SK-MEL-5 (cell line): ENCODE results near the gene PRKAG2. TPM values are rescaled to one million over a fixed set of nuclear protein-coding genes. Genes with fewer than 3 reads are reported as not detected.
"Not testable (repeated sequence)": the region's sequence is repeated elsewhere in the genome, so short reads cannot be mapped to it uniquely, and the experiment has no call there.

ENCODE experiments used
- DNase-seq: peaks from one replicate; pipeline ENCODE4 v3.0.0-alpha.2; 2016; ENCODE audit warnings: low read depth, low spot score
- in situ Hi-C: cut with HindIII; loops from 2 replicates; pipeline ENCODE4 v1.10.0; 2016; ENCODE audit warnings: low sequenced_read_pairs, high pct_unique_total_duplicates, low pct_unique_long_range_greater_than_20kb
- total RNA-seq: library from RNA; depleted of rRNA; stranded (reverse); fragments of >200 nt; shearing (Covaris generic); gene quantifications from 2 replicates; pipeline ENCODE4 v1.2.3, GENCODE V29; 2014

PRKAG2 gene
- total RNA-seq, 1 experiment from 2014 or later, result 8.8 TPM

DNA sequence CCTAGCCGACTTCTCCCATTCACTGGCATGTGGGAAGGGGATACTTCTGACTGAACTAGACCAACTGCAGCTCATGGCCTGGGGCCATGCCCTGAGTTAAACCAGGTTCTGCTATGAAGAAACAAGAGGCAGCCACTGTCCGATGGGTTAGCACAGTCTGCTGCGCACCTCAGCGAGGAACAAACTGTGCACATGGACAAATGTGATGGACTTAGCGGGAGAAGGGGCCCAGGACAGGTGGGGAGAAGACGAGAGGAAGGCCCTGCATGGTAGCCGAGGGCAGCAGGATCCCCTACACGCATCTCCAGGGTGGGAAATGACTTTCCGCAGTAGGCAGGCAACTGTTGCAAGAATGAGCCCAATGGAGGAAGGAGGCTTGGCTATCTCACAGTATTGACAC, 115.0 kb downstream of the PRKAG2 start:
- no peak for DNase-seq
- in situ Hi-C loops, result no loop called here

DNA sequence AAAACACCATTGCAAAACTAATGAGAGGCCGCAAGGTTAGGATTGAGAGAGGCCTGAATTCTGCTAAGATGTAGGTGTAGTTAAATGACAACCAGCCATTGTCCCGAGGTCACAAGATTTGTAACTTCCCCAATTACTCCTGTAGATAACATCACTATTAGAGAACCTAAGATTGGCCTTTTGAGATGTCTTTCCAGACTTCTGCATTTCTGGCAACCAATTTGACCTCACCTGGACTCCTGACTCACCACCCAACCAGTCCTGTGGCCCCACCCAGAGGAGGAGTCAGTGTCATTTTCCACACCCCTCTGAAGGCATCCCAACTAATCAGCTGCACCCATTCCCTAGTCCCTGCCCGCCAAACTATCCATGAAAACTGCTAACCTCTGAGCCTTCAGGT, 115.7 kb downstream of the PRKAG2 start:
- in situ Hi-C loops, result no loop called here
- DNase-seq, result no peak

DNA sequence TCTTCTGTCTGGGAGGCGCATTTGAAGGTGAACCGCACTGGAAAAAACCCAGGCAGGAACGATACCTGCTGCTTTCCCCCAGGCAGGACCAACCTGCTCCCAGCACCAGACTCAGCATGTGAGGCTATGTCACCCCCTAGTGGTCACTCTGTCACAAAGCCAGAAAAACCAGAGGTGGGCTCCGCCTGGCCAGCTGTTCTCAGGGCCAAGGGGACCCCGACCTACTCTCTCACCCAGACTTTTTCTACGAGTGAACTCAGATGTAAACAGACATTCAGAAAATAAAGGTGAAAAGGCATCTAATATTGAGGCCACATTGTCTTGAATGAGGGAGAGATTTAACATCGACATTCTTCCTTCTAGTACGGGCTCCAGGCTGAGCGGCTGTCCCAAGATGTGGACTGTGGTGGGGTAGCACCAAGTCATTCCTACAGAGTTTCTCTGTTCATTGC, 117.3 kb downstream of the PRKAG2 start:
- DNase-seq, result peak; percentile 84
- in situ Hi-C loops, result no loop called here

DNA sequence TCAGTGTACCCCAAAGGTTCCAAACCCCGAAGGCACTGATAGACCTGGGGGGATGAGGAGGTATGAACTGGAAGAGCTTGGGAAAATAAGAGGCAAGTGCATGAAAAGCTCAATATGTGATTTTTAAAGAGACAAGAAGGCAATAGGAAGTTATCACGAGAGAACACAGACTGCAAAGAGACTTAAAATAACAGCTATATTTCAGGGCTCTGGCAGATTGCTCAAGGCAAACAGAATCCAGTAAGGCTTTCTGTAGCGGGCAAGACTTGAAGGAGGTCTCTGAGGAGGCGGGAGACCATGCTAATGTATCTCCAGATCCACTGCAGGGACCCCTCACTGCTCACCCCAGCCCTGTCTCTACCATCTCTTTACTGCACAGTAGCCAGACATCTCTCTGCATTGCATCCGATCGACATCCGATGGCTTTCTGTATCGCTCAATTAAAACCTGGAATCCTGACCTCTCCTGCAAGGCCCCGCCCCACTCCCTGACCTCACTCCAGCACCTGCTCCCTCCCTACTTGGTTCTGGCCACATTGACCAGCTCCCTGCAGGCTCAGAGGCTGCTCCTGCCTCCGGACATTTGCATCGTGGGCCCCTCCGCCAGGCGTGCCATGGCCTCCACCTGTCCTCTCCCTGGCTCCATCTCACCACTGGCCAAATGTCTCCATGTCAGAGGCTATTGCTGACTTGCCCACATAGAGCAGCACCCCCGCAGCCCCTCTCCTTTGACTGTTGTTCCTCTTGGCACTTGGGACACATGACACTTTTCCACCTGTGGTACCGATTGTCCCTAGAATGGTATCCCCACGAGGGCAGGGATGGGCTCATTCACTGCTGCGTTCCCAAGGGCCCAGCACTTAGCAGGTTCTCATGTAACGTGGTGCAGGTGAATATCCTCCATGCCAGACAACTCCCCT, 118.0 kb downstream of the PRKAG2 start:
- in situ Hi-C loops, result no loop called here

DNA sequence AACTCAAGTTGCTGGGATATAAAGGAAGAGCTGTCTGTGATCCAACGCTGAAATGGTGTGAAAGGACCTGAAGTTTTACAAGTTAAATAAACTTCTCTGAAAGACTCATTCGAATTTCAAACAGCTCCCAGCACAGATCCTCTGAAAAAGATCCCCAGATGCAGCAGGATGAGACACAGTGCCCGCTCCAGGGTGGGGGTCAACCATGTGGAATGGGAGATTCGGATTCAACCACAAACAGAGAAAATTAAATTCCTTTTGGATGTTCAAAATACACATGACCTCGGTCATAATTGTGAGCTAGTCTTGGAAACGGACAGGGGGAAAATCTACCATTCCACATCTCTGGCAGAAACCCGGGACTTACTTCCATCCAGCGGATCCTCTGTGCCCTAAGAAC, 119.6 kb downstream of the PRKAG2 start:
- in situ Hi-C loops, result no loop called here
- DNase-seq, result no peak

More for the DNA sequence above, 118.0 kb downstream of the PRKAG2 start:
- no peak for DNase-seq

DNA sequence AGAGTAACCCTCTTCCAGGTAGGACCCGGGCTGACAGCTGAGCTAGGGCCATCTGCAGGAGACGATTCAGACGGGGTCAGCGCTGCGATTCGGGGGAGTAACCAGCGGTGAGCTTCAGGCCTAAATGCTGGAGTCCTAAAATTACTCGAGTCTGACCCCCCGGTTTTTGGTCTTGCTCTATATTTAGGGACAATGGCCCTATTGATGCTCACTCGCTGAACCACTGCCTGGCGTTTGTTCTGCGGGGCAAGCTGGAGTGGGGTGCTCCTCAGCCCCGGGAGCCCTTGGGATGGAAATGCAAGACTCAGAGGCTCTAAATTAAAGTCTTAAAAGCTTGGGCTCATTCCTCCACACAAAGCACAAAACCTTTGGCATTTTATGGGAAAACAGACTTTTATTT, 120.0 kb downstream of the PRKAG2 start:
- in situ Hi-C loops, result no loop called here

DNA sequence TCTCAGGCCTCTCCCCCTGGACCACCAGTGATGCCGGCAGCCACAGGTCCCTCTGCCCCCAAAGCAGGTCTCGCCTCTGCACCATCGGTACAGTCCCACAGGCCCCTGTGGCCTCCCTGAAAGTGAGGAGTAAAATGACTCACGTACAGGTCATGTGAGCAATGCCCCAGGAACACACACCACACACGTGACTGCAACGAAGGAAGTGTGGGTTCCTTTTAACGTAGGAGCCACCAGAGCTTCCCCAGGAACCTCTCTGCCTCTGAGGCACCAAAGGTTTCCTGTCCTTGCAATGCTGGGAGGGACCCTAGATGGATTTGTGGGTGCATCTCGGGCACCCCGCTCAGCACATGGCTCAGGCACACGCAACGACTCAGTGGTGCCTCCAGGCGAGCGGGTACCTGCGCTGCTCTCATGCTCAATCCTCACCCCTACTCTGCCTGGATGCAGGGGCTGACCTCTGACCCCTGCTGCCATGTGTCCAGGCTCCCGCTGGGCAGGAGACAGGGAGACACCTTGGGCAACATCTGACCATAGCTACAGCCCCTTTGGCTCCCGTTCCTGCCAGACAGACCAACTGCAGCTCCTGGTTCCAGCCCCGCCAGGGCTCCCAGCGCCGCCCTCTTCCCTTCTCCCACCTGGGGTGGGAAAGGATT, 120.7 kb downstream of the PRKAG2 start:
- in situ Hi-C loops, result no loop called here
- no peak for DNase-seq

More for the DNA sequence above, 120.0 kb downstream of the PRKAG2 start:
- no peak for DNase-seq

DNA sequence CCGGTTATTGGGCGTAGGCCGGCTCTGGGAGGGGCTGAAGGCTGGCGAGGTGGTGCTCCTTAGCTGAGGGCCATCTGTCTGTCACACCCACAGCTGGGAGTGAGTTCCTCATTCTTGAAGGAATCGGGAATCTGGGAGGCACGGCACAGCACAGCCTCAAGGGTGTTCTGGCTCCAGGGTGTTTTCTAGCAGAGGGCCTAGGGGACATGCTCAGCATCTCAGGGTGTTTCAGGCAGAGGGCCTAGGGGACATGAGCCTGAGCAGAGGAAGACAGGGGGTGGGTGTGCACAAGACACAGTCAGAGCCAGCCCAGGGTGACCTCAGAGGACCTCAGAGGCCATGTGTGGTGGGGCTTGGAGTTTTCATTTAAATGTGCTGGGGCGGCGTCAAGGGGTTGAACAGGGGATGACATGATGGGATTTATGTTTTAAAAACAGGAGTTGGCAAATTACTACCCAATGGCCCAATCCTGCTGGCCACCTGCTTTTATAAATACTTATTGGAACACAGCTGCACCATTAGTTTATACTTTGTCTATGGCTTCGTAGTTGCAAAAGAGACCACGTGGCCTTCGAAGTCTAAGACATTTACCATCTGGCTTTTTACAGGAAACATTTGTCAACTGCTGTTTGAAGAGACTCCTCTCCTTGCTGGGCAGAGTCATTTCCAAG, 121.6 kb downstream of the PRKAG2 start:
- DNase-seq, result no peak
- in situ Hi-C loops, result no loop called here

DNA sequence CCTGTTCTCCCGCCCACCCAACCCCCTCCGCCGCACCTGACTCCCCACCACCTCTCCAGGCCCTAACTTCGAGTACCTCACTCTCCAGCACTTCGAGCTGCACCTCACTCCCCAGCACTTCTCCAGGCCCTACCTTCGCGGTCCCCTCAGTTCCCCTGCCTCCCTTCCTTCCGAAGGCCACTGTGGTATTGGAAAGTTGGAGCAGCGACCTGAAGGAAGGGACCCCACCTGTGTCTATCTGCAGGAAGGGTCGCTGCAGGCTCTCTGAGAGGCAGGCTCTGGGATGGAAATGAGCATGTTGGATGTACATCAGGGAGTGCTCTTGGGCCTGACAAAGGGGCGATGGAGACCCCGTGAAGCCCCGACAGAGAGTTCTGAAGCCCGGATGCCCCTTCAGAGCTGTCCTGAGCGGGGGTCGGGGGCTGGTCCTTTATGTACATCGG, 122.2 kb downstream of the PRKAG2 start:
- DNase-seq, result no peak
- in situ Hi-C loops, result no loop called here

DNA sequence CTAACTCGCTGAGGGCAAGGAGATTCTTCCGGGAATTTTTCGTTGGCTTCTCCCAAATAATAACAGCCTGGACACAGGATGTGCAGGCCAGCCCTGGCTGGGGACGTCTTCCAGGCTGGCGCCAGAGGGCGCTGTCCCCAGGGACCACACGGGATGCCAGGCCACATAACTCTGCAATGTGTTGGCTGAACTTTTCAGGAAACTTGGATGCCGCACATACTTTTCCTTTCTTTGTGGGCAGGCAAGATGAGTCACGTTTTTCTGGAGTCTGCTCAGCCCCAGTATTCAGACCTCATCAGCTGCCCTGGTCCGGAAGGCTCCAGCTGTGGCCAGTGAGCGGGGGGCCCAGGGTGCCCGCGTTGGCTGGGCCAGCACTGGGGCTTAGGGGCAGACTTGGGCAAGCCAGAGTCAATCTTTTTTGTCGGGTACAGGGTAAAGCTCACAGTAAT, 122.7 kb downstream of the PRKAG2 start:
- in situ Hi-C loops, result no loop called here
- DNase-seq, result peak; percentile 96

DNA sequence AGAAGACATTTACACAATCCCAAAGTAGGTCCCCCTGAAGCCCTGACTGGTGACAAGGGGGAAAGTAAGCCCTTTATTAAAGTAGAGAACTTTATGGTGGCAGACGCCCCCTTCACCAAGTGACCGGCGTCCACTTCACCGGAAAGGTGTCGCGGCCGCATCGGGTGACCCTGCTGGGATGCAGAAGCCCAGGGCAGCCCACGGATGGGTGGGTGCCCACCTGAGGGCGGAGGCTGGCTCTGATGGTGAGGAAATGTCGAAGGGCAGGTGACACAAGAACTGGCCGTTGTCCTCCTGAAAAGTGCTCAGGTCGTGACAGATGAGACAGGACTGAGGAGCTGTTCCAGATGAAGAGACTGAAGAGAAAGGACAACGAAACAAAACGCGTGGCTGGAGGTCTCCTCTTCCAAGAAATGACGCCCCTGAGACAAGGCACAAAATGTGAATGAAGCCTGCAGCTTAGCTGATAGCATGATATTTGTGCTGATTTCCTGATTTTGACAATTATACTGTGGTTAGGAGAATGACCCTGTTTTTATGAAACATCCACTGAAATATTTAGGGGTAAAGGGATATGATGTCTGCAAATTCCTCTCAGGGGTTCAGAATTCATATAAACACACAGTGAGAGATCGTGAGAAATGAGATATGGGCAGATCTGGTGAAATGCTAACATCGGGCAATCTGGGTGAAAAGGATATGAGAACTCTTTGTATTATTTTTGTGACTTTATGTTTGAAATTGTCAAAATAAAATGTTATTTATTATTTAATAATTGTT, 123.9 kb downstream of the PRKAG2 start:
- in situ Hi-C loops, result no loop called here
- no peak for DNase-seq

DNA sequence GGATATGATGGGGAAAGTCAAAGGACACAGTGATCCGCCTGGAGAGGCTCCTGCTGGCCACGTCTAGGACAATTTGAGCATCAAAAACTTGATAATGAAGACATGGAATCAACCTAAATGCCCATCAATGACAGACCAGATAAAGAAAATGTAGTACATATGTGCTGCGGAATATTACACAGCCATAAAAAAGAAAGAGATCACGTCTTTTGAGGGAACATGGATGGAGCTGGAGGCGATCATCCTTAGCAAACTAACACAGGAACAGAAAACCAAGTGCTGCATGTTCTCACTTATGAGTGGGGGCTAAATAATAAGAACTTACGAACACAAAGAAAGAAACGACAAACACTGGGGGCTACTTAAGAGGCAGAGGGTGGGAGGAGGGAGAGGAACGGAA, 124.9 kb downstream of the PRKAG2 start:
- in situ Hi-C loops, result no loop called here
- DNase-seq, result no peak

DNA sequence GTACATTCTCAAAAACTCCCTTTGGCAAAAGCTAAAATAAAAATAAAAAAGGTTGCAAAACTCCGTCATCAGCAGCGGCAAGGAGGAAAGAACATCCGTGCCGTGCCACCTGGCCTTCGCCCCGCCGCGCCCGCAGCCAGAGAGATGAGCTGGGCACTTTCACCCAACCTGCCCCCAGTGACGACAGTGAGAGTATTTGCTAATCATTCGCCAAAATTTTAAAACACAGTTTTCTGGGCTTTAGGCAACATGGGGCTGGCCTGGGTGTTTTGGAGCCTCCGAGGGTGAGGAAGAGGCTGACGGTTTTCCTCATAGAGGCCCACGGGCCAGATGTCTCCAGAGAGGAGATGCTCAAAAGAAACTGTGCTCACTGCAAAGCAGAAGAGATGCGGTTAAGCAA, 128.2 kb downstream of the PRKAG2 start:
- no peak for DNase-seq
- in situ Hi-C loops, result no loop called here

DNA sequence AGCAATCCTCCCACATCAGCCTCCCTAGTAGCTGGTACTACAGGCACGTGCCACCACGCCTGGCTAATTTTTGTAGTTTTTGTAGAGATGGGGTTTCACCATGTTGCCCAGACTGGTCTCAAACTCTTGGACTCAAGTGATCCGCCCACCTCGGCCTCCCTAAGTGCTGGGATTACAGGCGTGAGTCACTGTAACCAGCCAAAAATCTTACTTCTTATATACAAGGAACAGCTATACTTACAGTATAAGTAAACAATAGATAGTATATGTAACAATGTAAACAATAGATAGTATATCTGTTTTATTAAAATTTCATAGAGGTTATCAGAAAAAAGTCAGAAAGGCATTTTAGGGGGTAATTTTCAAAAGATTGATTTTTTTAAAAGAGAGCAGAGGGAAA, 128.9 kb downstream of the PRKAG2 start:
- DNase-seq, in situ Hi-C loops: not testable (repeated sequence)

DNA sequence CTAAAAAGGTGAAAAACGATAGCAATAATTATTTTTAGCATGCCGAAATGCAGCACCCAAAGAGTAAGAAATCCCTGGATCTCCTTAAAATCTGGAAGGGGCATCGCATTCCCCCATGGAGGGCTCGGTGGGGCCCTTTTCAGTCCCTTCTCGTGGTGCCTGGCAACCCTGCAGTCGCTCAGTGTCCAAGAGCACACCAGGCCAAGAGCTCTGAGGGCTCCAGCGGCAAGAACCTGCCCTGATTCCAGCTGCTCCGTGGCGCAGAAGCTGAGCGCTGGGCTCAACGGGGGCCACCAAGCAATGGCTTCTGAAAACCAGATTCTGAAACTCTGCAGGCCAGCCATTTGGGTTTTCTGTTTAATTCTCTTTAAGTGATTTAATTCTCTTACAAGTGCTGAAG, 131.2 kb downstream of the PRKAG2 start:
- in situ Hi-C loops, result no loop called here
- no peak for DNase-seq

DNA sequence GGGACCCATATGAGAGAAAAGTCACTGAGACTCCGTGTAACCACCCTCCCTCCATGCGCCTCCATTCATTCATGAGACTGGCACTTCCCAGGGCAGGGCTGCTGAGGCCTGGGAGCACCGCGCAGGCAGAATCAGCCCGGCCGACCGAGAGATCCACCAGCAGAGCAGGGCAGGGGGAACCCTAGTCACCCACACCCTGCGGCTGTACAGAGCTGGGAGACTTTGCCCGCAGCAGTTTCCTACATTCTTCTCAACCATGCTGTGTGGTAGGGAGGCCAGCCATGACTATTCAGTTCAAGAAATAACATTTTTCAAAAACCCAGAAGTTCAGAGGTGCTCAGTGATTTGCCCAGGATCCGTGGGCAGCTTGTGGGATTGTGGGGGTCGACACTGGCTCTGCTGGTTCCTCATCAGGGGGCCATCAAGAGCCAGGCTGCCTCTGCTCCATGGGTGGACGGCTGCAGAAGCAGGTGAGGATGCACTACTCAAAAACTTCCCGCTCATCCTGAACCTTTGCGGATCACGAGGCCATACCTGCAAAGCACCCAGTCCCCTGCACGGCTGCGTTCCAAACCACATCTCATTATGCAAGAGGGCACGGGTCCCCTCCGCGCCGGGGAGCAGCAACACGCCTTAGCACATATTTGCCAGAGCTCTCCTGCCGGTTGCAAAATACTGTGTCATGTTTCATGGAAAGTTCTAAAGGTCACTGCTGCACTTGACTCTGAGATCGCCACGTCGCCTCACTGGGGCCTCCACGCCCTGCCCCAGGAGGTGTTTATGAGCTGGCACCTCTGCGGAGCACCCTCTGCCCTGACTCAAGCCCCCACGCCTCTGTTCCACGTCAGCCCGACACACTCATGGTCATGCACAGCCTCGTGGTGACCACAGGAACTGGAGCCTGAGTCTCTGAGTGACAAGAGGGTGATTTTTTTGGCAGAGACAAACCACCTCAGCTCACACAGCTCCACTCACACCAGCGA, 132.0 kb downstream of the PRKAG2 start:
- in situ Hi-C loops, result no loop called here
- DNase-seq, result peak; percentile 93
